ENCODE measurements around the gene MFAP2. TPM values are rescaled to one million over a fixed set of nuclear protein-coding genes. Genes with fewer than 3 reads are reported as not detected.

MFAP2 gene
- total RNA-seq, 1 donor from 2014 or later = 170 TPM

DNA sequence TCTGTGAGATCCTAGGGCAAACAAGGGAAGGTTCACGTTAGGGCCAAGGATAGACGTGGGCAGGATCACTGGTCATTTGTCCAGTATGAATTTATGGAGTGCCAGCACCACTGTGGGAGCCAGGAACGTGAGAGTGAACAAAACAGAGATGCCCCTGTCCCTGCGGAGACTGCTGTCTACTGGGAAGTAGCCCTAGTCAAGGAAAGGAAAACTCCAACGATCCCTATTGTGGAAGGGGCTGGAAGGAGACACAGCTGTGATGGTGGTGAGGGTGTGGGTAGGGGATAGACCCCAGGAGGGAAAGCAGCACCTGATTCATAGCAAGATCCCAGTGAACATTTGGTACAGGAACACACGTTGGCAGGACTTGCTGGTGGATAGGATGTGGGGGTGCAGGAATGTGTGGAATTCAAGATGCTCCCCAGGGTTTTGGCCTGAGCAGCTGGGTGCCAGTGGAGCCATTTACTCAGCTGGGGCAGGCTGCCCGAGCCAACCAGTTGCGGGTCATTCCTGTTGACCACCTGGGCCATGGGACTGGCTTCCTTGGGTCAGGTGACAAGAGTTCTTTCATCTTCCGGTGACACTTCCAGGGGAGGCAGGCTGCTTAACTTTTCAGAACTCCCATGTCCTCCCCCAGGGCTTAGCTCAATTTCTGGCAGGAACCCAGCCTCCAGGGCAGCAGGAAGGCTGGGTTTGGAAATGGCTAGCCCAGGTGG is 32.5 kb upstream of the MFAP2 start:
- Mint-ChIP-seq H3K27ac (no peak overlapping the region), H3K27me3 (peaks cover 6% of the 10 kb centered on the region), H3K4me1 (ENCODE audit: low read depth) (peaks cover 15% of the 10 kb centered on the region), H3K36me3 (ENCODE audit: insufficient read depth) (no peaks in the 10 kb centered on the region), H3K4me3 (ENCODE audit: low read depth) (no peak overlapping the region), H3K9me3 (ENCODE audit: low read depth) (no peaks in the 10 kb centered on the region)
- no peak for DNase-seq (ENCODE audit: low spot score, unreplicated experiment)
- TF ChIP-seq, protein P1, sequence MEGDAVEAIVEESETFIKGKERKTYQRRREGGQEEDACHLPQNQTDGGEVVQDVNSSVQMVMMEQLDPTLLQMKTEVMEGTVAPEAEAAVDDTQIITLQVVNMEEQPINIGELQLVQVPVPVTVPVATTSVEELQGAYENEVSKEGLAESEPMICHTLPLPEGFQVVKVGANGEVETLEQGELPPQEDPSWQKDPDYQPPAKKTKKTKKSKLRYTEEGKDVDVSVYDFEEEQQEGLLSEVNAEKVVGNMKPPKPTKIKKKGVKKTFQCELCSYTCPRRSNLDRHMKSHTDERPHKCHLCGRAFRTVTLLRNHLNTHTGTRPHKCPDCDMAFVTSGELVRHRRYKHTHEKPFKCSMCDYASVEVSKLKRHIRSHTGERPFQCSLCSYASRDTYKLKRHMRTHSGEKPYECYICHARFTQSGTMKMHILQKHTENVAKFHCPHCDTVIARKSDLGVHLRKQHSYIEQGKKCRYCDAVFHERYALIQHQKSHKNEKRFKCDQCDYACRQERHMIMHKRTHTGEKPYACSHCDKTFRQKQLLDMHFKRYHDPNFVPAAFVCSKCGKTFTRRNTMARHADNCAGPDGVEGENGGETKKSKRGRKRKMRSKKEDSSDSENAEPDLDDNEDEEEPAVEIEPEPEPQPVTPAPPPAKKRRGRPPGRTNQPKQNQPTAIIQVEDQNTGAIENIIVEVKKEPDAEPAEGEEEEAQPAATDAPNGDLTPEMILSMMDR (IDR thresholded peaks at IDR 0.05; ENCODE audit: unreplicated experiment) = no peak

DNA sequence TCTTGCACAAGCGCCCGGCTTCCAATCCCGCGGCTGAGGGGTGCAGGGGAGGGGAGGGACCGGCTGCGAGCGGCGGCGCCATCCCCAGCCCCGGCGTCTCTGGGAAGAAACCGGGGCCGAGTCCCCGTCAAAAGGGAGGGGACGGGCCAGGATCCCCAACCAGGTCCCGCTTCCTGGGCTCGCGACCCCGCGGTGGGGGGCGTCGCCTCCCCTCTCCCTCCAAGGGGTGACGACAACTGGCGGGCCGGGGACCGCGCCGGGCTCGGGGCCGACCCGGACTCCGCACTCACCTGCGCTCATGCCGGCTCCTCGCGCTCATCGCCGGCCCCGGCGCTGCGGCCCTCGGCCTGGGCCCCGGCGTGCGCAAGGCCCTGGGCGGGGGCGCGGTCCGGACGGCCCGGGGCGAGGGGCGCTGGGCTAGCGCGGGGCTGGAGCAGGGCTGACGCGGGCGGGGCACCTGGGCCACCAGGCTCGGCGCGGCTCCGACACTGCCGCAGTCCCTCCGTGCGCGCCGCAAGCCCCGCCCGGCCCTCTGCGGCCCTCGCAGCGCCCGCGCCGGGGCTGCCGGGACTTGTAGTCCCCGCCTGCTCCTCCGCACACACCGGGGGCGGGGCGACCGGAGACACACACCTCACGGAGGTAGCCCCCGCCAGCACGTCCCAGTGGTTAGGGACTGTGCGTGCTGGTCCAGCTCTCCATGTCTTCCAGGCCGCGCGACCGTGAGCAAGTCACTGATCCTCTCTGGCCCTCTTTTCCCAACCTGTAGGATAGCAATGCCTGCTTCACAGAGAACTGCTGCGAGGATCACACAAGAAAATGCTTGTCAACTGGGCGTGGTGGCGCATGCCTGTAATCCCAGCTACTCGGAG is 31.3 kb upstream of the MFAP2 start, which contains the start of gene ATP13A2:
ATP13A2 (minus strand) TSS at position 490 of the 869 bp plus-strand sequence; CDS start at position 300, 190 bp downstream.
- H3K27me3 Mint-ChIP-seq = peaks cover 6% of the 10 kb centered on the region
- peak; percentile 78 for DNase-seq (ENCODE audit: low spot score, unreplicated experiment)
- peak within 1 kb of the TSS; percentile 84 for H3K4me3 Mint-ChIP-seq (ENCODE audit: low read depth)
- TF ChIP-seq, protein P1 (IDR thresholded peaks at IDR 0.05; ENCODE audit: unreplicated experiment) = no peak
- H3K36me3 Mint-ChIP-seq (ENCODE audit: insufficient read depth) = no peaks in the 10 kb centered on the region
- peak within 1 kb of the TSS; percentile 59 for H3K27ac Mint-ChIP-seq
- peaks cover 15% of the 10 kb centered on the region for H3K4me1 Mint-ChIP-seq (ENCODE audit: low read depth)
- H3K9me3 Mint-ChIP-seq (ENCODE audit: low read depth) = no peaks in the 10 kb centered on the region

DNA sequence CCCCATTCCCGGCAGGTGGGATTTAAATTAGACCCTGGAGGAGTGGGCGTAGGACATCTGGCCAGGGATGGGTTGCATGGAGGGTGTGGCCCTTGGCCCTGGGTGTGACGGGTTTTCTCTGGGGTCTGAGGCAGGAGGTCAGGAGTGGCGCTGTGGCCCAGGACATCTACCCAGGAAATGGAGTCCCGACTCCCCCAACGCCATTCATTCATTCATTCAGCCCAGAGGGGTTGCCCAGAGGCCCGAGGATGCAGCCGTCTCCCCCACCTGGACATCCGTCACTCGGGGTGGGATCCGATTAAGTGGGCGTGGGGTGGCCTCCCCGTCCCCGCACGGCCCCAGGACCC is 30.6 kb upstream of the MFAP2 start:
- H3K4me1 Mint-ChIP-seq (ENCODE audit: low read depth) = peaks cover 11% of the 10 kb centered on the region

DNA sequence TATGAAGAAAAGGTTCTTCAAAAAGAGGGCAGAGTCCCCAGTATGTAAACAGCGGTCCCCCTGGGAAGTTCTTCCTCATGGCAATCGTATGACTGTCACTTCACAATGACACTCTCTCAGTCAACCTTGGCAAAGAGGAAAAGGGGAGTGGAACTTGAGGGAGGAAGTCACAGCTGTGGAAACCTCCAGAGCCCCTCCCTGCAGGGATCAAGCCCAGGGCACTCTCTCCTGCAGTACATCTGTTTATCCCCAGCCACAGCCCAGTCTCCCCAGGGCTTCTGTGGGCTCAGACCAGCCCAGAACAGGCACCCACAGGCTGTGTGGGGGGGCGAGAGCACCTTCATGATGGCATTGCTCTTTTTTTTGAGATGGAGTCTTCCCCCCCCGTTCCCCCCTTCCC is 29.3 kb upstream of the MFAP2 start:
- TF ChIP-seq, protein P1 (IDR thresholded peaks at IDR 0.05; ENCODE audit: unreplicated experiment) = no peak
- Mint-ChIP-seq H3K9me3 (ENCODE audit: low read depth) (no peaks in the 10 kb centered on the region), H3K4me3 (ENCODE audit: low read depth) (no peak overlapping the region), H3K36me3 (ENCODE audit: insufficient read depth) (no peaks in the 10 kb centered on the region), H3K4me1 (ENCODE audit: low read depth) (peaks cover 9% of the 10 kb centered on the region), H3K27me3 (peaks cover 6% of the 10 kb centered on the region), H3K27ac (no peak overlapping the region)
- no peak for DNase-seq (ENCODE audit: low spot score, unreplicated experiment)

More for the DNA sequence above, 30.6 kb upstream of the MFAP2 start:
- H3K9me3 Mint-ChIP-seq (ENCODE audit: low read depth) = no peaks in the 10 kb centered on the region
- no peak overlapping the region for H3K27ac Mint-ChIP-seq
- peak overlapping the region; percentile 78 for H3K4me3 Mint-ChIP-seq (ENCODE audit: low read depth)
- TF ChIP-seq, protein P1 (IDR thresholded peaks at IDR 0.05; ENCODE audit: unreplicated experiment) = no peak
- no peak for DNase-seq (ENCODE audit: low spot score, unreplicated experiment)
- peaks cover 6% of the 10 kb centered on the region for H3K27me3 Mint-ChIP-seq
- no peaks in the 10 kb centered on the region for H3K36me3 Mint-ChIP-seq (ENCODE audit: insufficient read depth)

DNA sequence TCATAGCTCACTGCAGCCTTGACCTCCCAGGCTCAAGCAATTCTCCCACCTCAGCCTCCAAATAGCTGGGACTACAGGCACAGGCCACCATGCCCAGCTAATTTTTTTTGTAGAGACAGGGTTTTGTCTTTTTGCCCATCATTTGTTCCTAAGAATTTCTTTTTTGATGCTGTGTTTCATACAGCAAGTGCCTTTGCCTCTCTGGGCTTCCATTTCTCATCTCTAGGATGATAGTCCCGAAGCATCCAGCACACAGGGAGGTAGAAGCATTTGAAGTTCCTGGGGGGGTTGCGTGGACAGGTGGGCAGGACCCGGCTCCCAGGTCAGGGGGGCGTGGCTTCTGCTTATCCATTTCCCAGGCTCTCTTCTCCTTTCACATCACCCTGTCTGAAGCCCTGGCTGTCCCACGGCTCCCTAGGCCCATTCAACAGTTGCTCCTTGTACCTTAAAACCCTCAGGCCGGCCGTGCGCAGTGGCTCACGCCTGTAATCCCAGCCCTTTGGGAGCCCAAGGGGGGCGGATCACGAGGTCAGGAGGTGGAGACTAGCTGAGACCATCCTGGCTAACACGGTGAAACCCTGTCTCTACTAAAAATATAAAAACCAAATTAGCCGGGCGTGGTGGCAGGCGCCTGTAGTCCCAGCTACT is 27.9 kb upstream of the MFAP2 start:
- Mint-ChIP-seq H3K27me3 (peaks cover 6% of the 10 kb centered on the region), H3K4me3 (ENCODE audit: low read depth) (no peak overlapping the region), H3K27ac (no peak overlapping the region), H3K4me1 (ENCODE audit: low read depth) (peaks cover 9% of the 10 kb centered on the region), H3K9me3 (ENCODE audit: low read depth) (no peaks in the 10 kb centered on the region), H3K36me3 (ENCODE audit: insufficient read depth) (peaks cover 4% of the 10 kb centered on the region)
- TF ChIP-seq, protein P1 (IDR thresholded peaks at IDR 0.05; ENCODE audit: unreplicated experiment) = no peak
- DNase-seq (ENCODE audit: low spot score, unreplicated experiment) = no peak

All from progenitor cell of endocrine pancreas (in vitro differentiated cells).